22Rv1 (cell line): ENCODE measurements around the gene RRP8.

ENCODE experiments used
- CTCF ChIP-seq: fragments of 450-650 bp; IDR thresholded peaks from 2 replicates; pipeline ENCODE4 v1.5.1; 2017; ENCODE audit warnings: mild to moderate bottlenecking
- ZFX ChIP-seq: fragments of 450-650 bp; IDR thresholded peaks from 2 replicates; pipeline ENCODE4 v1.6.1; 2017; ENCODE audit warnings: antibody characterized with exemption, borderline replicate concordance

DNA sequence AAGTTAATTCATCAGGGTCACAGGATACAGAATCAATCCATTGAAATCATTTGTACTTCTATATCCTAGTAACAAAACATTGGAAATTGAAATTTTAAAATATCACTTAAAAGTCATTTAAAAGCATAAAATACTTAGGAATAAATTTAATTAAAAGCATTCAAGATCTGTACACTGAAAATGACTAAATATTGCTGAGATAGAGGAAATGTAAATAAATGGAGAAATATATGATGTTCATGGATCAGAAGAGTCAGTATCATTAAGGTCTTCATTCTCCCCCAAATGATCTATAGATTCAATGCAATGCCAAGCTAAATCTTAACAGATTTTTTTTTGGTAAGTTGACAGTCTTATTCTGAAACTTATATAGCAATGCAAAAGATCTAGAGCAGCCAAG, 49.8 kb downstream of the RRP8 start:
- TF ChIP-seq CTCF (no peak), ZFX (no peak)
